Ovary (tissue), 3 donors: ENCODE data around the gene PDP2.

Source experiments
- CTCF ChIP-seq, 3 donors: fragments of 450-650 bp in 2 of 3; fragments of 200-600 bp in 1 of 3; IDR thresholded peaks; one replicate each; pipeline versions ENCODE4 v1.5.1 to v1.8.0; 2016 to 2022; ENCODE audit warnings: antibody characterized with exemption in 3 of 3, mild to moderate bottlenecking in 1 of 3
- EP300 ChIP-seq: sonication (generic); formaldehyde crosslinking; IDR thresholded peaks from one replicate; pipeline ENCODE4 v1.6.1; 2017; ENCODE audit warnings: antibody characterized with exemption
- donor health status: DM: no; HTN: no; CAD: no.

- TF ChIP-seq EP300: no peak
- TF ChIP-seq CTCF (IDR thresholded peaks at IDR 0.05): peak; percentile 83 to 93 (median 88)
Observed at GRCh38 chr16:66872943-66873684, 7.2 kb upstream of the PDP2 start.
